WTC11 (cell line): Measurements from ENCODE around the gene LYZL4. TPM values are rescaled to one million over a fixed set of nuclear protein-coding genes. Genes with fewer than 3 reads are reported as not detected.

Experiments used
- ATAC-seq: fragments of 200-7000 bp; cut with Tn5 transposase; 2 replicates; pipeline ENCODE4 v1.10.0; 2021; ENCODE audit warnings: mild to moderate bottlenecking, moderate library complexity
- CTCF ChIA-PET: fragments of 300-600 bp; sonication (Branson Sonifier 250); formaldehyde crosslinking; loops from one replicate; lab custom pipeline; 2021; ENCODE audit warnings: antibody characterized with exemption; lab: Charles Lee
- POLR2A ChIA-PET: fragments of 350-600 bp; sonication (Branson Sonifier 250); formaldehyde crosslinking; loops from one replicate; lab custom pipeline; 2021; ENCODE audit warnings: antibody characterized with exemption; lab: Charles Lee
- DNase-seq: peaks from one replicate; pipeline ENCODE4 v3.0.0; 2021; ENCODE audit warnings: low spot score
- H3K27ac Mint-ChIP-seq: 2 replicates; pipeline ENCODE4 v1.8.0; 2021; ENCODE audit warnings: mixed read lengths
- H3K27me3 Mint-ChIP-seq: 2 replicates; pipeline ENCODE4 v1.8.0; 2021; ENCODE audit warnings: low read depth, mild to moderate bottlenecking, moderate library complexity, mixed read lengths
- H3K36me3 Mint-ChIP-seq: 2 replicates; pipeline ENCODE4 v1.8.0; 2021; ENCODE audit warnings: mixed read lengths
- H3K4me1 Mint-ChIP-seq: 2 replicates; pipeline ENCODE4 v1.8.0; 2022; ENCODE audit warnings: mixed read lengths
- H3K4me3 Mint-ChIP-seq: 2 replicates; pipeline ENCODE4 v1.8.0; 2021; ENCODE audit warnings: mild to moderate bottlenecking, moderate library complexity, mixed read lengths
- H3K9me3 Mint-ChIP-seq: 2 replicates; pipeline ENCODE4 v1.8.0; 2021; ENCODE audit warnings: mixed read lengths
- CREM ChIP-seq: sonication (generic); formaldehyde crosslinking; IDR thresholded peaks from 2 replicates; pipeline ENCODE4 v1.8.1; 2022; ENCODE audit warnings: mild to moderate bottlenecking, missing genetic modification reagents, moderate library complexity
- EMX1 ChIP-seq: fragments of 250-450 bp; sonication (Bioruptor Pico); IDR thresholded peaks from 2 replicates; pipeline ENCODE4 v1.8.0; 2021; ENCODE audit warnings: mild to moderate bottlenecking
- ESRRA ChIP-seq: sonication (generic); formaldehyde crosslinking; IDR thresholded peaks from 2 replicates; pipeline ENCODE4 v1.8.1; 2022; ENCODE audit warnings: mild to moderate bottlenecking, missing genetic modification reagents, borderline replicate concordance
- FOXP1 ChIP-seq: sonication (generic); formaldehyde crosslinking; IDR thresholded peaks from 2 replicates; pipeline ENCODE4 v1.8.0; 2022; ENCODE audit warnings: missing genetic modification reagents, mild to moderate bottlenecking, moderate library complexity, borderline replicate concordance
- GABPB1 ChIP-seq: sonication (generic); formaldehyde crosslinking; IDR thresholded peaks from 2 replicates; pipeline ENCODE4 v1.8.1; 2023; ENCODE audit warnings: mild to moderate bottlenecking, missing genetic modification reagents
- GTF2I ChIP-seq: fragments of 250-450 bp; sonication (Bioruptor Pico); conservative IDR thresholded peaks from 2 replicates; pipeline ENCODE4 v1.4.0; 2021; ENCODE audit warnings: mild to moderate bottlenecking
- KAT7 ChIP-seq: sonication (generic); formaldehyde crosslinking; IDR thresholded peaks from 2 replicates; pipeline ENCODE4 v1.8.1; 2023; ENCODE audit warnings: missing genetic modification reagents, mild to moderate bottlenecking, borderline replicate concordance
- MXD4 ChIP-seq: fragments of 250-450 bp; sonication (Bioruptor Pico); IDR thresholded peaks from 2 replicates; pipeline ENCODE4 v1.8.0; 2021; ENCODE audit warnings: mild to moderate bottlenecking, moderate library complexity, borderline replicate concordance
- NFYB ChIP-seq: sonication (generic); formaldehyde crosslinking; conservative IDR thresholded peaks from 2 replicates; pipeline ENCODE4 v1.8.0; 2022; ENCODE audit warnings: low read depth, missing genetic modification reagents
- NR1H2 ChIP-seq: sonication (generic); formaldehyde crosslinking; IDR thresholded peaks from 2 replicates; pipeline ENCODE4 v1.9.0; 2021; ENCODE audit warnings: mild to moderate bottlenecking, moderate library complexity, missing genetic modification reagents
- OVOL2 ChIP-seq: fragments of 250-450 bp; sonication (Bioruptor Pico); IDR thresholded peaks from 2 replicates; pipeline ENCODE4 v1.9.0; 2021; ENCODE audit warnings: mild to moderate bottlenecking, borderline replicate concordance
- SP1 ChIP-seq: sonication (generic); formaldehyde crosslinking; conservative IDR thresholded peaks from 2 replicates; pipeline ENCODE4 v1.8.1; 2022; ENCODE audit warnings: missing genetic modification reagents
- TEAD1 ChIP-seq: sonication (generic); formaldehyde crosslinking; IDR thresholded peaks from 2 replicates; pipeline ENCODE4 v1.8.0; 2022; ENCODE audit warnings: mild to moderate bottlenecking, missing genetic modification reagents
- TP53 ChIP-seq: sonication (generic); formaldehyde crosslinking; IDR thresholded peaks from 2 replicates; pipeline ENCODE4 v1.8.1; 2023; ENCODE audit warnings: mild to moderate bottlenecking, missing genetic modification reagents
- USF2 ChIP-seq: sonication (generic); formaldehyde crosslinking; IDR thresholded peaks from 2 replicates; pipeline ENCODE4 v1.8.1; 2023; ENCODE audit warnings: mild to moderate bottlenecking, missing genetic modification reagents, moderate library complexity
- ZBTB21 ChIP-seq: sonication (generic); formaldehyde crosslinking; IDR thresholded peaks from 2 replicates; pipeline ENCODE4 v1.8.1; 2023; ENCODE audit warnings: mild to moderate bottlenecking, missing genetic modification reagents, borderline replicate concordance
- ZNF138 ChIP-seq: sonication (generic); formaldehyde crosslinking; conservative IDR thresholded peaks from 2 replicates; pipeline ENCODE4 v1.8.1; 2022; ENCODE audit warnings: mild to moderate bottlenecking, moderate library complexity, missing genetic modification reagents
- ZNF263 ChIP-seq: sonication (generic); formaldehyde crosslinking; IDR thresholded peaks from 2 replicates; pipeline ENCODE4 v1.8.1; 2022; ENCODE audit warnings: low read depth, mild to moderate bottlenecking, moderate library complexity, missing genetic modification reagents
- total RNA-seq: library from RNA; stranded (reverse); gene quantifications from 3 replicates; pipeline ENCODE4 v1.2.3, GENCODE V29; 2021
- TF ChIP-seq, protein P1 (sequence below): fragments of 250-450 bp; sonication (Bioruptor Pico); IDR thresholded peaks from 2 replicates; pipeline ENCODE4 v1.9.0; 2021; ENCODE audit warnings: mild to moderate bottlenecking
- TF ChIP-seq, protein P2 (sequence below): sonication (generic); formaldehyde crosslinking; IDR thresholded peaks from 2 replicates; pipeline ENCODE4 v1.8.0; 2023; ENCODE audit warnings: mild to moderate bottlenecking, missing genetic modification reagents

LYZL4 gene
- total RNA-seq, 1 experiment from 2014 or later: not detected

DNA sequence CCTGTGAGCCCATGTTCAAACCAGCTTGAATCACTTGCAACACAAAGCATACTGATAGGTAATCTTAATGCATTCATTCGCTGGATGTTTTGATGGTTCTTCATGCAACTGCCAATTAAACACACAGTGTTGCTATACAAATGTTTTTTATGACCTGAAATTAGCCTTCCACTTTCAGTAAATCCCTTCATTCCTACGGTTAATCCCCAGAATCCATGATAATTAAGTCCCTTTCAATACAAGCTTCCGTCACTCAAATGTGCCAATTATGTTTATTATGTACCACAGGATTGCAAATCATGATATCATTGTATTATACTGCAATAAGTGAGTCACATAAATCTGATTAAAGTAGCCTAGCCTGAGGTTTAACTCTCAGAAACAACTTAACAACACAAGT lies 14.5 kb upstream of the LYZL4 start (continued):
- TF ChIP-seq, protein P1, sequence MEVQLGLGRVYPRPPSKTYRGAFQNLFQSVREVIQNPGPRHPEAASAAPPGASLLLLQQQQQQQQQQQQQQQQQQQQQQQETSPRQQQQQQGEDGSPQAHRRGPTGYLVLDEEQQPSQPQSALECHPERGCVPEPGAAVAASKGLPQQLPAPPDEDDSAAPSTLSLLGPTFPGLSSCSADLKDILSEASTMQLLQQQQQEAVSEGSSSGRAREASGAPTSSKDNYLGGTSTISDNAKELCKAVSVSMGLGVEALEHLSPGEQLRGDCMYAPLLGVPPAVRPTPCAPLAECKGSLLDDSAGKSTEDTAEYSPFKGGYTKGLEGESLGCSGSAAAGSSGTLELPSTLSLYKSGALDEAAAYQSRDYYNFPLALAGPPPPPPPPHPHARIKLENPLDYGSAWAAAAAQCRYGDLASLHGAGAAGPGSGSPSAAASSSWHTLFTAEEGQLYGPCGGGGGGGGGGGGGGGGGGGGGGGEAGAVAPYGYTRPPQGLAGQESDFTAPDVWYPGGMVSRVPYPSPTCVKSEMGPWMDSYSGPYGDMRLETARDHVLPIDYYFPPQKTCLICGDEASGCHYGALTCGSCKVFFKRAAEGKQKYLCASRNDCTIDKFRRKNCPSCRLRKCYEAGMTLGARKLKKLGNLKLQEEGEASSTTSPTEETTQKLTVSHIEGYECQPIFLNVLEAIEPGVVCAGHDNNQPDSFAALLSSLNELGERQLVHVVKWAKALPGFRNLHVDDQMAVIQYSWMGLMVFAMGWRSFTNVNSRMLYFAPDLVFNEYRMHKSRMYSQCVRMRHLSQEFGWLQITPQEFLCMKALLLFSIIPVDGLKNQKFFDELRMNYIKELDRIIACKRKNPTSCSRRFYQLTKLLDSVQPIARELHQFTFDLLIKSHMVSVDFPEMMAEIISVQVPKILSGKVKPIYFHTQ (CRISPR knock-in tag): no peak
- TF ChIP-seq ZNF263 (CRISPR knock-in tag) (no peak), TEAD1 (CRISPR knock-in tag) (no peak), EMX1 (CRISPR knock-in tag) (no peak), NR1H2 (CRISPR knock-in tag) (no peak), SP1 (CRISPR knock-in tag) (no peak)

DNA sequence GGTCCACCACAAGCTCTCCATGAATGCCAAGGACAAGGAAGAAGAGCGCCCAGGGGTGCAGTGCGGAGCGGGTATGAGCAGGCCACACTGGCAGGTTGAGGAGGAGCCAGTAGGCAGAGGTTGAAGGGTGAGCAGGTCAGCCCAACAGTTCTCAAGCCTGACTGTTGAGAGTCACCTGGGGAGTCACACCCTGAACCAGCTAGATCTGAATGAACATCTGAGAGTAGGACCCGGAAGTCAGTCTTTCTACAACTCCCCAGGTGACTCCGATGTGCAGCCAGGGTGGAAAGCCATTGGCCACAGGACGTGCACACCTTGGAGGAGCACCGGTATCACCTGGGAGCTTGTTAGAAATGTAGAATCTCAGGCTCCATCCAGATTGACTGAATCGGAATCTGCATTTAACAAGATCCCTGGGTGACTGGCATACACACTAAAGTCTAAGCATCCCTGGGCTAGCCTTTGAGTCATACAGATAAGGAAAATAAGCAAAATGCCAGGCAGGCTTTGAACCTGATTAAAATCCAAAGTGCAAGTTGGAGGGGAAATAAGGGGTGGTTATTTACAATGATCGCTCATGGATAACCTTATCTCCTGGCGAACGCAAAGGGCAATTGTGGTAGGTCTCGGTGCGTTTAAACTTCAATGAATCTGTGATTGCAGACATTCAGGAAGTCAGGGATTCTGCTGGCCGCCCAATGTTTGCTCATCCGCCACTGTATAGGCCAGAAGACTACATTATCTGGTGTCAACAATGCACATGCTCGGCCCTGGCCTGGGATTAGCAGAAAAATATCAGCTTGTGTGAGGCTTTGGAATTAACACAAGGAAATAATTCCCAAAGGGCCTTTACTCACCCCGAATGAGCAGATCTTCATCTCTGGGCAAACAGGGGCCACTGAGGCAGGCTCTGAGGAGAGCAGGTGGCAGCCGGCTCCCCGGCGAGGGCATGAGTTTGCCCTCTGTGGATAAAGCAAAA lies 11.7 kb upstream of the LYZL4 start:
- no peaks in the 10 kb centered on the region for H3K36me3 Mint-ChIP-seq
- ChIA-PET POLR2A (no interaction called here), CTCF (interaction anchor here (1.7 kb wide), 1 partner anchor 21 kb away, joined by 4 read pairs; no protein-coding TSS in a partner anchor)
- H3K4me1 Mint-ChIP-seq: no peaks in the 10 kb centered on the region
- no peaks in the 10 kb centered on the region for H3K27me3 Mint-ChIP-seq
- no peaks in the 10 kb centered on the region for H3K9me3 Mint-ChIP-seq
- H3K4me3 Mint-ChIP-seq: no peak overlapping the region
- no peak for ATAC-seq
- H3K27ac Mint-ChIP-seq: no peak overlapping the region
- TF ChIP-seq GABPB1 (0 out of 2 replicates have a peak, but pooled peaks have one; percentile 46), GTF2I (CRISPR knock-in tag) (no peak)
- DNase-seq: no peak

DNA sequence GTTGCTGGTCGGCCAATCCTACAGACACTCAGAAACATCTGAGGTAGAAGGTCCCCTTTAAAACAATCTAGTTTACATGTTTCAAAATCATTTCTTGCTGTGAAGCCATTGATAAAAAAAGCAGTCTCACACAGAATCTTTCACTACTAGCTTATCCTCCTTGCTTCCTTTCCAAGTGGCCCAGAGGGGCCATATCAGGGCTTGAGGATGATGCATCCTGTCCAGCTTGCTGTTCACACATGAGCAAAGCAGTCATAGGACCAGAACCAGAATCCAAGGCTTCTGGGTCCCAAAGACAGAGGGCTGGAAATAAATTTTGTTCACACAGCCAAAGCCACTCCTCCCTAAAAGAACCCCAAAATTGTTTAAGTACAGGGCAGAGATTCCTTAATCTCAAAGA lies 9.2 kb upstream of the LYZL4 start:
- CTCF ChIA-PET: interaction anchor here (0.6 kb wide), 1 partner anchor 249 kb away, joined by 3 read pairs; no protein-coding TSS in a partner anchor

More for the DNA sequence above, 9.2 kb upstream of the LYZL4 start:
- Mint-ChIP-seq H3K27me3 (no peaks in the 10 kb centered on the region), H3K4me3 (no peak overlapping the region), H3K9me3 (no peaks in the 10 kb centered on the region), H3K27ac (no peak overlapping the region), H3K36me3 (no peaks in the 10 kb centered on the region), H3K4me1 (no peaks in the 10 kb centered on the region)
- no peak for TF ChIP-seq ESRRA (CRISPR knock-in tag)
- TF ChIP-seq CREM (CRISPR knock-in tag): no peak
- TF ChIP-seq USF2 (CRISPR knock-in tag): no peak
- TF ChIP-seq KAT7: no peak
- TF ChIP-seq TP53 (CRISPR knock-in tag): no peak
- TF ChIP-seq NFYB: no peak
- TF ChIP-seq MXD4: no peak
- TF ChIP-seq ZNF138: no peak
- TF ChIP-seq GABPB1: no peak
- TF ChIP-seq, protein P2, sequence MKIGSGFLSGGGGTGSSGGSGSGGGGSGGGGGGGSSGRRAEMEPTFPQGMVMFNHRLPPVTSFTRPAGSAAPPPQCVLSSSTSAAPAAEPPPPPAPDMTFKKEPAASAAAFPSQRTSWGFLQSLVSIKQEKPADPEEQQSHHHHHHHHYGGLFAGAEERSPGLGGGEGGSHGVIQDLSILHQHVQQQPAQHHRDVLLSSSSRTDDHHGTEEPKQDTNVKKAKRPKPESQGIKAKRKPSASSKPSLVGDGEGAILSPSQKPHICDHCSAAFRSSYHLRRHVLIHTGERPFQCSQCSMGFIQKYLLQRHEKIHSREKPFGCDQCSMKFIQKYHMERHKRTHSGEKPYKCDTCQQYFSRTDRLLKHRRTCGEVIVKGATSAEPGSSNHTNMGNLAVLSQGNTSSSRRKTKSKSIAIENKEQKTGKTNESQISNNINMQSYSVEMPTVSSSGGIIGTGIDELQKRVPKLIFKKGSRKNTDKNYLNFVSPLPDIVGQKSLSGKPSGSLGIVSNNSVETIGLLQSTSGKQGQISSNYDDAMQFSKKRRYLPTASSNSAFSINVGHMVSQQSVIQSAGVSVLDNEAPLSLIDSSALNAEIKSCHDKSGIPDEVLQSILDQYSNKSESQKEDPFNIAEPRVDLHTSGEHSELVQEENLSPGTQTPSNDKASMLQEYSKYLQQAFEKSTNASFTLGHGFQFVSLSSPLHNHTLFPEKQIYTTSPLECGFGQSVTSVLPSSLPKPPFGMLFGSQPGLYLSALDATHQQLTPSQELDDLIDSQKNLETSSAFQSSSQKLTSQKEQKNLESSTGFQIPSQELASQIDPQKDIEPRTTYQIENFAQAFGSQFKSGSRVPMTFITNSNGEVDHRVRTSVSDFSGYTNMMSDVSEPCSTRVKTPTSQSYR: no peak
- no peak for TF ChIP-seq OVOL2 (CRISPR knock-in tag)
- no peak for TF ChIP-seq ZBTB21 (CRISPR knock-in tag)
- no peak for TF ChIP-seq FOXP1 (CRISPR knock-in tag)
- POLR2A ChIA-PET: no interaction called here
- DNase-seq (no peak), ATAC-seq (no peak)
